HG03280 (cell line): Measurements from ENCODE around the gene LAMA3.

Experiments
- ATAC-seq: cut with Tn5 transposase; IDR thresholded peaks from one replicate; pipeline ENCODE4 v1.9.1; 2021; ENCODE audit warnings: mild to moderate bottlenecking, moderate library complexity; ENCODE audit not compliant: unreplicated experiment

LAMA3 gene

DNA sequence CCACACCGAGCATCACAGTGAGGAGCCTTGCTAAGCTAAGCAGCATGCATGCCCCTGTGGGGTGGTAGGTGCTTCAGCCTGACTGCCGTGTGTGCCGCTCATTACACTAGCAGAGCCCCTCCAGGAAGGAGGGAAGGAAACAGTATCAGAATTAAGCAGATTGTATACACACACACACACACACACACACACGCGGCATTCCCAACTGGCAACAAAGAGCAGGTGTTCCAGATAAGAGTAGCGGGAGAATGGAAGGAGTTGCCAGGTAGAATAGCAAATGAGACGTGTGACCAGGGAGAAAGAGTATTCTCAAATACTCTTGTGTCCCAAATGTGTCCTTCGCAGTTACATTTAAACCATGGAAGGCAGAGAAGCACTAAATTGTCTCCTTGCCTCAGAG, 277.7 kb downstream of the LAMA3 start:
- ATAC-seq: no peak

- ATAC-seq: no peak
Measured at GRCh38 chr18:23967321-23968089, 278.3 kb downstream of the LAMA3 start.

DNA sequence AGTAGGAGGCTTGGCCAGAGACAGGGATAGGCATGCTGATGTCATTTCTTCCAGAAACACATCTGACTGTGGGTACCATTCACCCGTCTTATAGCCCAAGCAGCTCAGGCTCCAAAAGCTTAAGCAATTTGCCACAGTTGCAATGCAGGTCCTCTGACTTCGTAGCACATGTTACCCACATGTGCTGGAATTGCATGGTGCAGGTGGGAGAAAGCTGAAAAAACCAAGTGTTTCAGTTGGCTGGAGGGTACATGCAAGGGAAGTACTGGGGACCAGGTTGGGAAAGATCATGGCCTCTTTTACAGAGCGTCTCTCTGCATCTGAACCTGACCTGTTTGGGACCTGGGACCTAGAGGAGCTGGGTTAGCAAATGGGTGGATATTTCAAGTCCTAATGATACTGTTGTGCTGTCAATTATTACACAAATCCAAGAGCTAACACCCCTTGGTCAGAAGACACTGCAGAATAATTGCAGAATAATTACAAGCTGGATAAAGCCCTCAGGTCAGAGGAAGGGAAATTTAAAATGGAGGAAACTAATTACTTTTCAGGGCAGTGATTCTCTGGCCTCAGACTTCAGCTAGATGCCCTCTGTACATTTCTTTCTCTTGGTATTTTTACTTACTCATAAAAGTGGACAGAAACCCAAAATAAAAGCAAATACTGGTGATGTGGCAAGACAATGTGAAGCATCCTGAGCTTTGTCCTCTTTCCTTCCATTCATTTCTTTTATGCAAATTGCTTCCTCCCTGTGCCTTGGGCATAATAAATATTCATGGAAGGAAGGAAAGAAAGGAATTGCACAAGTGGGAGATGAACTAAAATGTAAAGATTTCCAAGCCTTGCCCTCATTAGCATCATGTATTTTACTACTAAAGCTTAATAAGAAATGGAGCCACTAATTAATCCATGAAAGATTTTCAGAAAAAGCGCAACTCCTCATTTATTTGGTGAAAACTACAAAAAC, 279.7 kb downstream of the LAMA3 start:
- no peak for ATAC-seq

GRCh38 chr18:23969664-23970063, 280.4 kb downstream of the LAMA3 start:
- ATAC-seq: no peak

- no peak for ATAC-seq
Measured at GRCh38 chr18:23970161-23971096, 281.2 kb downstream of the LAMA3 start.

- no peak for ATAC-seq
Measured at GRCh38 chr18:23971097-23971440, 281.8 kb downstream of the LAMA3 start.

DNA sequence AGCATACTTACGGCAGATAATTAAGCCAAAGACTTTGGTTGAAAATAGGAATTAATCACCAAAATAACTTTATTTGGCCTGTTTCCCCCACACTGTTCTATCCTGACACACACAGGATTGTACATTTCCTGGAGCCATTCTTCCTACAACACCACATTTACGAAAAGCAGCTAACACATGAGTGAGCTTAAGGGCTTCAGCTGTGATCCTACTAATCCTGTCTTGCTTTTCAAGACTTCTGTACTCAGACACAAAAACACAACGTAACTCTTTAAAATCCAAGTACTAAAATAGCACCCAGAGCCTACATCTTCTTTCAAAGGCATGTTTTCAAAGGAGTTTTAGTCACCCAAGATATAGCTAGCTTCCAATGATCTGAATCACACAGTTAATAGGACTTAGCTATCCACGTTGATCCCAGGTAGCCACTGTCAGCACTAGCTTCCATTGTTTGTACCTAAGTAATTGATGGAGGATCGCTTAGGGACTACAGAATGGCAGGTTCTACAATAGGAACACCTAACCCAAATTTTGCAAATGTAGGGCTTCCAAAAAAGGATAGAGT, 282.5 kb downstream of the LAMA3 start:
- ATAC-seq: no peak

DNA sequence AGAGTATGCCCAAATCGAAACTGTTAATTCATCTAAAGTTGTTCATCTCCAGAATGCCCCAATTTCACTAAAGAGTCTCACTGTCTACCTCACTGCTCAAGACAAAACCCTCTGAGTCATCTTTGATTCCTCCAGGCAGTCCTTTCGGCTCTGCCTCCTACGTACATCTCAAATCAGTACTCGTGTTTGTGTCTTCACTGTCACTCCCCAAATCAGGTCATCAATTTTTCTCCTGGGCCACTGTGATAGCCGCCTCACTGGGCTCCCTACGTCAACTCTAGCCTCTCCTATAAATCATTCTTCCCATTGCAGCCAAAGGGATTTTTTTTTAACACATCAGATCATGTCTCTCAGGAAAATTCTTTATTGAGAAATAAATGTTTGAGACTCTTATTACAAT, 283.2 kb downstream of the LAMA3 start:
- ATAC-seq: no peak

DNA sequence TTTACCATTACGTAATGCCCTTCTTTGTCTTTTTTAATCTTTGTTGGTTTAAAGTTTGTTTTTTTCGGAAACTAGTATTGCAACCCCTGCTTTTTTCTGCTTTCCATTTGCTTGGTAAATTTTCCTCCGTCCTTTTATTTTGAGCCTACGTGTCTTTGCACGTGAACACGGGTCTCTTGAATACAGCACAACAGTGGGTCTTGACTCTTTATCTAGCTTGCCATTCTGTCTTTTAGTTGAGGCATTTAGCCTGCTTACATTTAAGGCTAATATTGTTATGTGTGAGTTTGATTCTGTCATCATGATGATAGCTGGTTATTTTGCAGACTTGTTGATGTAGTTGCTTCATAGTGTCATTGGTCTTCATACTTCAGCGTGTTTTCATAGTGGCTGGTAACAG, 287.9 kb downstream of the LAMA3 start:
- ATAC-seq: no peak

- no peak for ATAC-seq
Measured at GRCh38 chr18:23977719-23978483, 288.6 kb downstream of the LAMA3 start.

- peak; percentile 55 for ATAC-seq
Measured at GRCh38 chr18:23981369-23981980, 292.2 kb downstream of the LAMA3 start.

- no peak for ATAC-seq
Measured at GRCh38 chr18:23982155-23983079, 293.2 kb downstream of the LAMA3 start.

DNA sequence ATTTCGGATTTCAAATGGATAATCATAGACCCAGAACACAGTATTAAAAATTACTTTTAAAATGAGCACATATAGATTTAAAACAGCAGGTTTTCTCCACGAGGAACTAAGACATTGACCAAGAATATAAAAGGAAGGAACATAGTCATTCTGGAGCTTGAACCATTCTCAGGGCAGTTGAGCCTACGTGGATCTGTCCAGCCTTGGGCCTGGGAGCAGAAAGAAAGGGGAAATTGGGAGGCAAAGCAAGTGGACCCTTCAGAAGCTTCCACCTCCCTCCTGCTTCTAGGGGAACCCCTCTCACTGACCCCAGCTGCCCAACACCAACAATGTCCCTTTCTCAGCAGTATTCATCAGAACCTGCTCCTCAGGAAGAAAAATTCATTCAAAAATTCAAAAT, 293.9 kb downstream of the LAMA3 start:
- ATAC-seq: no peak

DNA sequence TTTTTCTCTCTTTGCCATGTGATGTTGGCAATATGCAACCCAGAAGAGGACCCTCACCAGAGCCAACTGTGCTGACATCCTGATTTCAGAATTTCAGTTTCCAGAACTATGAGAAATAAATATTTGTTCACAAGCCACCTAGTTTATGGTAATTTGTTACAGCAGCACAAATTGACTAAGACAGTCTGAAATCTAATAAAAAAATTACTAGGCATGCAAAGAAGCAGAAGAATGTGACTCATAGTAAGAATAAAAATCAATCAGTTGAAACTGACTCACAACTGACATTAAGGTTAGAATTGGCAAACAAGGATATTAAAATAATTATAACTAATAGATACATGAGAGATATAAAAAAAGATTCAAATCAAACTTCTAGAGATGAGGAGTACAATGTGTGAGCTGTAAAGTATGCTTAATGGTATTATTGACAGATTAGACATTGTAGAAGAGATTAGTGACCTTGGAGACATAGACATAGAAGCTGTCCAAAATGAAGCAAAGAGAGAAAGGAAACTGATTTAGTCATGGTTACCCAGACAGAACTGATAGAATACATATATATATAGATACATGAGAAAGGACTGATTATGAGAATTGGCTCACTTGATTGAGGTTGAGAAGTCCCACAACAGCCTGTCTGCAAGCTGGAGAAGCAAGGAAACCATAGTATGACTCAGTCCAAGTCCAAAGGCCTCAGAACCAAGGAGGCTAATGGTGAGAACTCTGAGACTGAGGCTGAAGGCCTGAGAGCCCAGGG, 297.5 kb downstream of the LAMA3 start:
- ATAC-seq: no peak

DNA sequence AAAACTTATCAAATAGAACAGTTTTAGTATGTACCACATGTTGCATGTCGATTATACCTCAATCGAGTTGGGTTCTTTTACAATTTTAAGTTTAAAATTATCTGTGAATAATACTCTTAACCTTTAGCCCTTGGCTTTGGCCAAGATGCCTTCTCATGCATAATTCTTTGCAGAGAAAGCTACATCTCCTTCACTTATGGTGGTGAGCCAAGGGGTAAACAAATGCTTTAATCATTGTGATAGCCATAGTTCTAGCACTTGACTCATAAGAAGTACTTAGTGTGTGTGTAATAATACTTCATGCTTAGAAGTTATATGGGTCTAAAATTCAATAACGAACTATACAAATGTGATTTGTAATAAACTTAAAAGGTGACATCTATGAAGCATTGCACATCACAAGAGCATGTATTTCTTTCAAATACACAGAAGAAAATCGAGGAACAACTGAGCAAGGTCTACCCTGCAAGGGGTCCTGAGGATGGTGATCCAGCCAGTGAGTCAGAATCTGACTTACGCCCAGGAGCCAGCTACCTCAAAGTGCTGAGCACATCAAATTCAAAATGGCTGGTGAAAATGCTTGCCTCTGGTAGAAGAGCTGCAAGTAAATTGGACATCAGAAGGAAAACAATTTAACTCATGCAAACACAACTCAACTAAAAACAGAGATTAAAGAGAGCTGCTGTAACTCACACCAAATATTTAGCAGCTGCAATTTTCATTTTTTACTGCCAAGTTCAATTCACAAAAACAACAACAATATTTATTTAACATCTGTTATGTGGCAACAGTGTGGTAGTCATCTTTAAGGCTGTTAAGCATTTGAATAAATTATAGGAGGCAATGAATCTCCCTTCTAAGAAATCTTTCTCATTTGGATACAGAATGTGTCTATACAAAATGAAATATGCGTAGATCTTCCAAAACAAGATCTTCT, 301.5 kb downstream of the LAMA3 start:
- no peak for ATAC-seq

DNA sequence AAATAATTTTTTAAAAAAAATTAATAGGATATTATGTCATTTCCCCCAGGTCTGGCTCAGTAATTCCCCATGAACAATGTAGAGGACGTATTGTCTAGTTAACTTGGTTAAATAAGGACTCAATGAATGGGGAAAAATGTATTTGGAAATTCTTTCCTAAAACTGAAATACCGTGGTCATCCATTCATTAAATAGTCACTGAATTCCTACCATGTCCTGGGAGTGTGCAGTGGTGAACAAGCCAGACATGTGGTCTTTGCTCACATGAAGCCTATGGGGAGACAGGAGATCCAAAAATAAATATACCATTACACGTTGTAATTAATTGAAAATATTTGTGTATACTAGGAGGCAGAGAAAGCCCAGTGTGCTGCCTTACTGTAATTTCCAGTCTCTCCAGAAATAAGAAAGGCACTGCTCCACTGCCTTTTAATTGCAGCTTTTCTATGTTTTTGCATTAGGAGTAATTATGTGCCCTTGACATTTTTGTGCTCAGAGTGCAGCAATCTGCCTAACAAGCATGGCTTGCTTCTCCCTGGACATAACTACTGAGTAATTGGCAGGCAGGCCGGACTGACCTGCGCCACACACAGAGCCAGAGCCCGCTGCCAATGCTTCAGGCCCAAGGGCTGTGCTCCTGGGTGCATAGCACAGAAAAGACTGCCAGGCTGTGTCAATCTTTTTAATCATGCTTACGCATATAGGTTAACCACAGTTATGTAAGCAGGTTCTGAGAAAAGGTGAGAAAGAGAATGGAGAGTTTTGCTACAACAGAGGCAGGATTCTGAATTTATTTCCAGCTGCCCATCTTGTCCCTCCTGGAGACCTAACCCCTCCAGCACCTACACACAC, 303.1 kb downstream of the LAMA3 start:
- ATAC-seq: no peak
